OCI-M1 (cell line): ENCODE measurements around the gene NFATC2.

Experiments used
- DNase-seq: peaks from one replicate; lab custom pipeline; 2025; lab: John Stamatoyannopoulos, UW

NFATC2 gene

DNA sequence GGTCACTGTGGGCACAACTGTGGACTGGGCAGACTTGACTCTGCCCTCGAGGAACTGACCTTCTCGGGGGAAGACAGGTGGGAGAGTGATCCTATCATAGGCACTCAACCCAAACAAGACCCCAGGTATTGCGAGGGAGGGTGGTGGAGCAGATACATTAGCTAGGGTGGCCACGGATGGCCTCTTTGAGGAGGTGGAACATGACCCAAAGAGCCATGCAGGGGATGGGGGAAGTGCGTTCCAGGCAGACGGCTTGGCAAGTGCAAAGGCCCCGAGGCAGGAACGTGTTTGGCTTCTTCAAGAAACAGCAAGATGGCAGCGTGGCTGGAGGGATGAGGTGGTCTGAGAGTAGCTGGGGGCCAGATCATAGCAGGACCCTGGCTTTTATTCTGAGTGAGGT, 167.6 kb downstream of the NFATC2 start:
- no peak for DNase-seq

DNA sequence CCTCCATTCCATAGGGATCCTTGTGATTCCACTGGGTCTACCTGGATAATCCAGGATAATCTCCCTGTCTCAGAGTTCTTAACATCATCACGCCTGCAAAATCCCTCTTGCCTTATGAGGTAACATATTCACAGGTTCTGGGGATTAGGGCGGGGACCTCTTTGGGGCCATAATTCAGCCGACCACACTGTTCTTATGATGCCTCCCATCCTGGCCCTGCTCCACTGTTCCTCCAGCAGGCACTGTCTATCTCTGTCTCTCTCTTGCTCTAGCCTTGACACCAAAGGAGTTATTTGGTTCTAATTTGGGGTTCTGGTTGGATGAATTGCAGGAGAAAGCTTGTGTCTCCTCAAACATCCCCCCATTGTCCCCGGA, 168.1 kb downstream of the NFATC2 start:
- DNase-seq, result no peak

DNA sequence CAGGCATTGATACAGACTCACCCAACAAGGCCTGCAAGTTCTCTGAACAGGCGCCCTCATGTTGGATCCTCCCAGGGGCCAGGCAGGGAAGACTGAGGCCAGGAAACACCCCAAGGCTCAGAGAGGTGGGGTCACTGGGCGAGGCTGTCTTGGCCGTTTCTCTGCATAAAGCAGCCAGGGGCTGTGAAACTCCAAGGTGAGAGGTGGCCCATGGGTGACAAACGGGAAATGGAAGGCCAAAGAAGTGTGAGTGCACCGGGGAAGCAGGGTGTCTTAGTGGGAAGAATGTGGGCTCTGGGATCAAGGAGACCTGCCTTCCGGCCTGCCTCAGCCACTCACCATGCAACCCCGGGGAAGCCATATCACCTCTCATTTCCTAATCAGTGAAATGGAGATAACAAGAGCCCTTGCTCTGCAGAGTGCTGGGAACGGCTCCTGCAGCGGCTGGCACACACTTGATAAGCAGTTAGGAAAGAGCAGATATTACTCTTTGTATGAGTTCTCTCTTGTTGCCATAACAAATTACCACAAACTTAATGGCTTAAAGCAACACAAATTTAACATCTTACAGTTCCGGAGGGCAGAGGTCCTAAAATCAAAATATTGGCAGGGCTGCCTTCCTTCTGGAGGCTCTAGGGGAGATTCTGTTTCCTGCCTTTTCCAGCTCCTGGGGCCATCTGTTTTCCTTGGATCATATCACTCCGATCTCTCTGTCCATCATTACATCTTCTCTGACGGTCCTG, 168.6 kb downstream of the NFATC2 start:
- DNase-seq, result peak; percentile 82

DNA sequence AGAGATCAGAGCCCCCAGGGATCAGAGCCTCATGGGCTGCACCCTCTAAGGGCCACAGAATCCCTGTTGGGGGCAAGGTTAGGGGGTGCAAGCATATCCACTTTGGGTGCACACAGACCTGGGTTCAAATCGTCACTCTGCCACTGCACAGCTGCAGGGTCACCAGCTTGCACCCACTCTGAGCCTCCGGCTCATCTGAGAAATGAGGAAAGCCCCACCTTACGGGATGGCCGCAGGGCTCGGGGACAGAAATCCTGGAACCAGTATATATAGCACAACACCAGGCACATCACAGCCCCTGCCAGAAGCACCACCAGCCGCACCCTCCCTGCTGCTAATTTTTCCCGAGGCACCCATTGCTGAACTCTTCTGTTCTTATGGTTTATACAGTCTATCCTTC, 169.6 kb downstream of the NFATC2 start:
- no peak for DNase-seq

DNA sequence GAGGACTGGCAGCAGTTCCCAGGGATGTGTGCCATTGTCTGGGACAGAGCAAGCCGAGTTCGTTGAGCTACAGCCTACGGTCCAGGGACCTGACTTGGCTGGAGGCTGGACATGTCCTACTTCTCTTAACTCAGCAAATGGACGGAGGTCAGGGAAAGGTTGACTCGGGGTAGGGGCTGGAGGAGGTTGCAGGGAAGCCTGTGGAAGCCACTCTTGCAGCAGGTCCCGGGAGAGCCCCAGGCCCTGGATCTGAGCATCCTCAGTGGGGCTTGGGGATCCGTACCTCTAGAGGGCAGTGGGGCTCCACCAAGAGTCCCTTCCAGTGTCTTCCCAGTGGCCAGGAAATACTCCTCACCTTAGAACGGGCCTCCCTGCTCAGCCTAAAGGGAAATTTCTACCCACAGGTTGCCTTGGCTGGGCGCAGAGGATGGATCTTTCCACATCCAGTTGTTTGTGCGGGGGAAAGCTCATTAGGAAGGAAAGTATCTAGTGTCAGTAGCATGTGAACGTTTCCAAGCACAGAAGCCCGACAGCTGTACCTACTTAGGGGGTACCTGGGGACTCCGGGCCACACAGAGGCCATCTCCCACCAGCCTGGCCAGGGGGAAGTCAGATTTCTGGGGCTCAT, 170.2 kb downstream of the NFATC2 start:
- DNase-seq, result peak; percentile 77

DNA sequence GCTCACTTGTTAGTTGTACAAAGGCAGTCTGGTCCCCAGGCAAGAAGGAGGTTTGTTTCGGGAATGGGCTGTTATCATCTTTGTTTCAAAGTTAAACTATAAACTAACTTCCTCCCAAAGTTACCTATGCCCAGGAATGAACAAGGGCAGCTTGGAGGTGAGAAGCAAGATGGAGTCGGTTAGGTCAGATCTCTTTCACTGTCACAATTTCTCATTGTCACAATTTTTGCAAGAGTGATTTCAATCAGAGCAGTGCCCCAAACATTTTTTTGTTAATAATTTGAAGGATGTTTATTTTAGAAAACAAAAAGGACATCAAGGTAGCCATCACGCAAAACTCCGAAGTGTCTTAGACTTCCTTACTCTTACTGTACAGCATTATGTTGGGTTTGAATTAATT, 170.8 kb downstream of the NFATC2 start:
- DNase-seq, result no peak

DNA sequence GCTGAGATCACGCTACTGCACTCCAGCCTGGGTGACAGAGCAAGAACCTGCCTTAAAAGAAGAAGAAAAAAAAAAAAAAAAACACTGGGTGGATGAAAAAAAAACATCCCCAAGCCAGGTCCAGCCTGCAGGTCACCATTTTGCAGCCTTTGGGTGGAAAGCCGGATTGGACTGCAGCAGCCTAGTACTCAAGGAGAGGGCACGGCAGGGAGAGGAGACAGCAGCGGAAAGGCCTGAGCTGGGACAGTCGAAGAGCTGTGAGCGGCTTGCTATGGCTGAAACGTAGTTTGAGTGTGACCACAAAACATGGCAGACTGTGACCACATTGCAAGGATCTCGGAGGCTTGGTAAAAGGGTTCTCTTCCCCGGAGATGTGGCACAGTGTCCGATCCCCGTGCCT, 173.0 kb downstream of the NFATC2 start:
- no peak for DNase-seq

DNA sequence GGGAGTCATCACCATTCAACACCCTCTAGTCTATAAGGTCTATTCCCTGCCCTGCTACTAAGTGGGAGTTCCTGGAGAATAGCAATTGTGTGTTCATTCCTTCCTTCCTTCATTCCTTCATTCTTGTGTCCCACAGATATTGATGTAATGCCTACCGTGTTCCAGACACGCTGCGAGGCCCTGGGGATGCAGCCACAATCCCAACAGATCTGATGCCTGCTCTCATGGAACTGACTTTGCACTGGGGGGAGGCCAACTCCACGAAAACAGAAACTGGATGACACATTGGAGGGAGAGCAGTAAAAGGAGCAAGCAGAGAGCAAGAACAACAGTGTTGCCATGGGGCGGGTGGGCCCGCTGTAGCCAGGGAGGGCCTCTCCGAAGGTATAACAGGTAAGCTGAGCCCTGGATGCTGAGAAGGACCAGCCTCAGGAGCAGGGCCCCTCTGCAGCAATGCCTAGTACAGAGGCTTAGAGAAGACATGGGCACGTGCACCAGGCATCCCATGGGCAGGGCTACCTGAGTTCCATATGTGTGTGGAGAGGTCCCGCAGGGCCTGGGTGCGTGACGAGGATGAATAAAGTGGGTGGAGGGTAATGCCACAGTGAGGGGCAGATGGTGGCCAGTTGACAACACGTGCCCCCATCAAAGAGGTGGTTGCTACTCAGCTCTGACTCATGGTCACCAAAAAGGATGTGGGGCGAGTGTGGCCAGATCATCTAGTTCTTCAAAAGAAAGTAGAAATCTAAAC, 173.9 kb downstream of the NFATC2 start:
- DNase-seq, result no peak

DNA sequence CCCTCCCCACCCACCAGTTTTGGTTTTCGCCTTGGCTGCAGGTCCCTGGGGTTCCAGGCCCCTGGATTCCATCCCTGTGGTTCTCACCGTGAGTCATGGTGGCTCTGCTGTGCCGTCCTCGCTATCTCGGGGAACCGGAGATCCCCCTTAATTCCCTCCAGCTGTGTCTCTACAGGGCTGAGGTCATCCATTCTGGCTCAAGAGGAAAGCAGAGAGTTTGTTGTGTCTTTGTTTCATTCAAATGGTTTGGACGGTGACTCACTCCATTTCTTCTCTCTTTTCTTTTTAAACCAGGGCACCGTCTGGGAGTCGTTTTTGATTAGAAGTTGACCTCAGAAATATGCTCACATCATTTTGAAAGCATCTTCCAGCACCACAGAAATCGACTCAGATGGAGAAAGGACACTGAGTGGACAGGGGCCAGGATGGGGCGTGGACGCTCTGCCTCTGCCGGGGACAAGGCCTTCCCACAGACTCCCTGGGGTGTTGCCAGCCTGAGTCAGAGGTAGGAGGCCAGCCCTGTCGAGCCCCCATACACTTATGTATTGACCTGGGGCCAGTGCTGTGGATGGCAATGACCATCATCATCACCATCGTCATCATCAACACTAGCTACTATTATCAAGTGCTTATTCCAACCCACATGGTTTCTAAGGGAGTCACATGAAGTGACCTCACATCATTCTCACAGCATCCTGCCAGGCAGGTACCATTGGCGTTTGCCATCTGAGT, 176.2 kb downstream of the NFATC2 start:
- DNase-seq, result no peak

DNA sequence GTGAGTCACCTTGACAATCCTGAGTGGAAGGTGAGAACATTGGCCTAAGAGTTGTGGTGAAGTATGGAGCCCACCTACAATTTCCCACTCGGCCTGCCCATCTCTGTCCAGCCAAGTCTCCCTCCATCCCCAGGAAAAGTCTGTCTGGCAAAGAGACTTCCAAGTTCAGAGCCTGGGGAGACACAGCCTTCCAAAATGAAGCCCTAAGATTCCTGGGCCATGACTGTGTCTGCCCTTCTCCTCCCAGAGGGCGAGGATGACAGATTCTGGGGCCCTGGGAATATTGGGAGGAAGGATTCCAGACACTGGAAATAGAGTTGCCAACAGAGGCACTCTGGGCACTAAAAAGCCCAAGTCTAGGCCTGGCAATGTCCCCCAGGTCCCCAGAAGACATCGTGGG, 176.8 kb downstream of the NFATC2 start:
- DNase-seq, result no peak

DNA sequence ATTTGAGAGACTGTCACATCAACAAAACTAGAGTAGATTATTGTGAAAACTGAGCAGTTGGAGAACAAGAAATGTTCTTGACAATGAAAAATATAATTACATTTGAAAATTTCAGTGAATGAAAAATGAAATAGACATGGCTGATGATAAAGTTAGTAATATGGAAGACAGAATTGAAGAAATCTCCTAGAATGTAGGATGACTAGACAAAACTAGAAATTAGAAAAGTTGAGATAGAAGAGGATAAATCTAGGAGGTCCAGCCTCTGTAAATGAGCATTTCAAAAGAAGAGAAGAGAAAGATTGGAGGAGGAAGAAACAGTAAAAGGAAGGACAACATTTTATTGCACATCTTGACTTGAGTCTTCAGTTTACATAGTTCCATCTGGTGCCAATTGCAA, 178.7 kb downstream of the NFATC2 start:
- DNase-seq, result no peak

DNA sequence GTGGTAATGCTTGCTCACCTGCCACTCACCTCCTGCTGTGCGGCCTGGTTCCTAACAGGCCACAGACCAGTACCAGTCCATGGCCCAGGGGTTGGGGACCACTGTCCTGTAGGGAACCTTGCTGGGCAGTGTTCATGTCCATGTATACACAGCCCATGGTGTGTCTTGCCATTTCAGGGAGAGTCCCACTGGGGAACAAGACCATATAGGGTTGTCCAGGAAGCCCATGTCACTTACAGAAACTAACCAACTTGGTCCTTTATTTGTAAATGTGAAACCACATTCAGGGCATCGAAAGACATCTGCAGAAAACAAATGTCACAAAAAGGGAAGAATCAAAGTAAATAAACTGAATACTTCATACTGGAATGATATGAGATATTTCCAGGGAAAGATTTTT, 179.1 kb downstream of the NFATC2 start:
- DNase-seq, result no peak

DNA sequence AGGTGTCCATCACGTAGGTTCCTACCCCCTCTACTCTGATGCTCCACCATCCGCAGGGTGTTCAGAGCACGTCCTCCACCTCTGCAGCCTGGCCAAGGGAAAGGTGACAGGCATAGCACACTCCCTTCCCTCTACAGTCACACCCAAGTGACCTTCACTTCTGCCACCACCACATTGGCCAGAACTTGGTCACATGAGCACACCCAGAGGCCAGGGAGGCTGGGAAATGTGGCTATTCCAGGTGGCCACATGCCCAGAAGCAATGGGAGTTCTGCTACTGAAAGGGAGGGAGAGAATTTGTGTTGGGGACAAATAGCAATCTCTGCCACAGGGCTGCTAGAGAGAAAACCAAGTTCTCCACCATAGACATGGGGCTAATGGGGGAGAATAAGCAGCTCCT, 180.3 kb downstream of the NFATC2 start:
- no peak for DNase-seq

DNA sequence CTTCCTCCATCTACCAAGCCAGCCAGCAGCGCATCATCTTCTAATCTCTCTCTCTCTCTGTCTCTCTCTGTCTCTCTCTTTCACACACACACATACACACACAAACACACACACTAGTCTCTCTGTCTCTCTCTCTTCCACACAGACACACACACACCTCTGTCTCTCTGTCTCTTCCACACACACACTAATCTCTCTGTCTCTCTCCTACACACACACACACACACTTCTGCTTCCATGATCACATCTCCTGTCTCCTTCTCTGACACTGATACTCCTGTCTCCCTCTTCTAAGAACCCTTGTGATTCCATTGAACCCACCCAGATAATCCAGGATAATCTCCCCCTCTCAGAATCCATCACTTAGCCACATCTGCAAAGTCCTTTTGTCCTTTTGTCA, 181.3 kb downstream of the NFATC2 start:
- DNase-seq, result no peak

DNA sequence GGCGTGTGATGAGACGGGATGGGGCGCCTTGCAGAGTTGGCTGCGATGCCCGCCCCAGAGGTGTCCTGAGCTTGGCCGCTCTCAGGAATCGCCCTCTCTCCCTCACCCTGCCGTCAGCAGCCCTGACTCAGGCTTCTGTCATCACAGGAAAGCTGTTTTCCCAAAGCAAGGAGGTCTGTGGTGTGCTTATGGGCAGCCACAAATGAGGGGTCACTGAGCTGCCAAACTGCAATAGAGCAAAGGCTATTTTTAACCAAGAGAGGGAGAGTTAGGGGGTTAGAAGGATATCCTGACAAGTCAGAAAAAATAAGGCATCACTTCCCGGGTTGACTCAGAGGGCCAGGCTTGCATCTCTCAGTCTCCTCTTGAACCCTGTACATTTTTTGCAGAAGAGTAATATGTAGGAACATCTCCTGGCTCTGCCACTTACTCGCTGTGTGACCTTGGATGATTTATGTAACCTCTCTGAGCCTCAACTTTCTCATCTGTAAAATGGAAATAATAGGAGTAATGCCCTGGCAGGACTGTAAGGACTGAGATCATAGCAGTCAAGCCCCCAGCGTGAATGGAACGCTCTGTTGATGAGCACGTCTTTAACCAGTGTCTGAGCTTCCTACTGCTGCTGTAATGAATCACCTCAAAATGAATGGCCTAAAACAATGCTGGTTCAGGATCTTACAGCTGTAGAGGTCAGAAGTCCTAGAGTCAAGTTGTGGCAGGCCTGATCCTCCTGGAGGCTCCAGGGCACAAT, 181.9 kb downstream of the NFATC2 start:
- no peak for DNase-seq

DNA sequence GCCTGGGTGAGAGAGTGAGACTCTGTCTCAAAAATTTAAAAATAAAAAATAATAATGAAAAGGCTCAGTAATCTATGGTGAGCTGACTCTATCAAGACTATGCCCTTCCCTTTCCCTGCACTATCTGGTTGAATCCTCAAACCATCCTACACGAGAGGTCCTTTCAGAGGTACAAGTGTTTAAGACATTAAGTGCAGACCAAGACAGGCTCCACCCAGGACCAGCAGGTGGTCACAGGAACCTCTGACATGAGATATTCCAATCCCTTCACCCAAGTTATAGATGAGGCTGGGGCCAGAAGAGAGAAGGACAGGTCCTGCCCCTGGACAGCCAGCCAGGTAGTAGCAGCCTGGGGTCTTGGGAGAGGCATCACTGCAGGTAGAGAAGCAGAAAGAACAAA, 182.6 kb downstream of the NFATC2 start:
- no peak for DNase-seq

DNA sequence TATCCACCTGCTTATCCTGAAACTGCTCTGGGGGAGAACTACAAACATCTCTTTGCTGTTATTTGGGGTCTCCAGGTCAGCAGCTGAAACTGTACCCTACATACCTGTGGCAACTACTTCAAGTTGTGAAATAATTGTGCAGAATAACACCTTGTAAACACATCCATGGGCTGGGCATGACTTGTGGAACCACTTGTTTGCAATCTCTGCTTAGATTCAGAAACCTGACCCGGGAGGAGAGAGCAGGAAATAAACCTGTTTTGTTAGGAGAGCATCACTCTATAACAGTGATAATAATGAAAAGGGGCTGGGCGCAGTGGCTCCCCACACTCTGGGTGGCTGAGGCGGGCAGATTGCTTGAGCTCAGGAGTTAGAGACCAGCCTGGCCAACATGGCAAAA, 183.1 kb downstream of the NFATC2 start:
- DNase-seq, result no peak

DNA sequence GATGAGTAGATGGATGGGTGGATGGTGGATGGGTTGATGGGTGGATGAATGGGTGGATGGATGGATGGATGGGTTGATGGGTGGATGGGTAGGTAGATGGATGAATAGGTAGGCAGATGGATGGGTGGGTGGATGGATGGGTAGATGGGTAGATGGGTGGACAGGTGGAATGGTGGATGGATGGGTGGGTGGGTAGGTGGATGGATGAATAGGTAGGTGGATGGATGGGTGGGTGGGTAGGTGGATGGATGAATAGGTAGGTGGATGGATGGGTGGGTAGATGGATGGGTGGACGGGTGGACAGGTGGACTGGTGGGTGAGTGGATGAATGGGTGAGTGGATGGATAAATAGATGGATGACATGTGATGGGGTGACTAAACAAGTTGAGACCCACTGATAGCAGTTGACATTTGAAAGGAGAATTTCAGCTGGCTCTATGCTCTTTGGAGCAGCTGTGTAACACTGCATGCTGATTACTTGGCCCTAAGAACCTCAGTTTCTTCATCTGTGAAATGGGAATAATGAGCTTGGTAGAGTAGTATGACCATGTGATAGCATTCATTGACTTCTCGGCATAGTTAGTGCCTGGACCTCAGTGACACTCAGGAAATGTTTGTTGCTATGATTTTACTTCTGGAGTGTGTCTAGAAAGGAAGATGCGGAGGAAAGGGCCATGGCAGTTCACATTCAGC, 184.3 kb downstream of the NFATC2 start:
- DNase-seq, result no peak

DNA sequence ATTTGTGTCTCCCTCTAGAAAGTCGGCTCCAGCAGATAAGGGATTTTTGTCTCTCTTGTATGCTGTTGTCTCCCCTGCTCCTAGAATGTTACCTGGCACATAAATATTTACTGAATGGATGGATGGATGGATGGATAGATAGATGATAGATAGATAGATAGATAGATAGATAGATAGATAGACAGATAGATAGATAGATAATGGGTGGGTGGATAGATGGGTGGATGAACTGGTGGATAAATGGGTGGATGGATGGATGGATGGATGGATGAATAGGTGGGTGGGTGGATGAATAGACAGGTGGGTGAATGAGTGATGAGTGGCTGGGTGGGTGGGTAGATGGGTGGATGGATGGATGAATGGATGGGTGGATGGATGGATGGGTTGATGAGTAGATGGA, 185.0 kb downstream of the NFATC2 start:
- DNase-seq, result no peak

DNA sequence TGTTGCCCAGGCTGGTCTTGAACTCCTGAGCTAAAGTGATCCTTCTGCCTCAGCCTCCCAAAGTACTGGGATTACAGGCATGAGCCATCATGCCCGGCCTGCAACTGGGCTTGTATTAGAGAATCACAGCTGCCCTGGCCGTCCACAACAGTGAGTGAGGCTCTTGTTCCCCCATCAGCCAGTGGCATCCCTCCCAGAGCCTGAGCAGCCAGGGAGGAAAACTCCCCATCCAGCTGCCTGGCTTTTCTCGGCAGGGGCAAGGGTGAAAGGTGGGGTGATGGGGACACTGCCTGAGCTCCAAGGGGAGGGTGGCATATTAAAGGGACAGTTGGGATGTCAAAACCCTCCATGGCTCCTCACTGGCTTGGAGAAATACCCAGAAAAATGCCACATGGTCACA, 185.6 kb downstream of the NFATC2 start:
- DNase-seq, result no peak

DNA sequence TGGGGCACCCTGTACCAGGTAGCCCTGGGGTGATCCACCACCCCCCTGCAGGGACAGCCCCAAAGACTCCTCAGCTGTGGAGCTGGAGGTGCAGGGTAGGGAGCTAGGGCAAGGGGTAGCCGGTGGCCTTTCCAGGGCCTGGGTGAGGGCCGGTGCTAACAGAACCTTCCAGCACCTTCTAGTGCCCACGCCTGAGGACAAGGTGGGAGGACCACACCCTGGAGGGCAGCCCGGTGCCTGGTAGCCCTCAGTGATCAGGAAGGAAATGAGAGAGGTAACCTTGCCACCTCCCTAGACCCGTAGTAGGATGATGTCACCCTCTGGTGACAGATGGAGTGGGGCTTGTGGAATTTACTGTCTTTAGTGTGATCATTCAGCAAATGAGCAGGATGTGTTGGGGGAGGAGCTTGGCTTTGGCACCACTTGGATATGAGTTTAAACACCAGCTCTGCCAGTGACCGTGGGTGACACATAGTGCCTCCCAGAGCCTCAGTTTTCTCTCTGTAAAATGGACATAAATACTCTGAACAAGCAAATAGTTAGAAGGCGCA, 187.7 kb downstream of the NFATC2 start:
- no peak for DNase-seq
